Islet of Langerhans (tissue), 1 donor: Measurements from ENCODE around the gene KIF14.
"Not testable (repeated sequence)": the region's sequence is repeated elsewhere in the genome, so short reads cannot be mapped to it uniquely, and the experiment has no call there.

Source experiments
- FAIRE-seq: peaks from one replicate; lab custom pipeline; 2011; peaks lifted over from hg19 to GRCh38; lab: Jason Lieb, UNC

Gene KIF14

GRCh38 chr1:200538179-200538578, 82.4 kb downstream of the KIF14 start:
- no peak for FAIRE-seq

DNA sequence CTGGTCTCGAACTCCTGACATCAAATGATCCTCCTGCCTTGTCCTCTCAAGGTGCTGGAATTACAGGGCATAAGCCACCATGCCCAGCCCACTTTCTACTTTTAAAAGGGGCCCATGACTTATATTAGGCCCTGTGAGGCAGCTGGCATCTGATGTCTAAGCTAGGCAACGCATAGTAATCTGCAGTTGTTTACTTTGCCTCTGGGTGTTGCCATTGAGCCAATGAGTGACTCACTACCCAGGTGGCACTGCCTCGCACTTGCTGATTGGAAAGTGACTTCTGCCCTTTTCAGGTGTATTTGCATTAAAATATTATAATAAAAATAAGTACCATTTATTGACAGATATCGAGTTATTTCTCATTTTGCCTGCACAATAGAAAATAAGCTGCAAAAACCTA, 84.9 kb downstream of the KIF14 start:
- FAIRE-seq: peak; percentile 76

DNA sequence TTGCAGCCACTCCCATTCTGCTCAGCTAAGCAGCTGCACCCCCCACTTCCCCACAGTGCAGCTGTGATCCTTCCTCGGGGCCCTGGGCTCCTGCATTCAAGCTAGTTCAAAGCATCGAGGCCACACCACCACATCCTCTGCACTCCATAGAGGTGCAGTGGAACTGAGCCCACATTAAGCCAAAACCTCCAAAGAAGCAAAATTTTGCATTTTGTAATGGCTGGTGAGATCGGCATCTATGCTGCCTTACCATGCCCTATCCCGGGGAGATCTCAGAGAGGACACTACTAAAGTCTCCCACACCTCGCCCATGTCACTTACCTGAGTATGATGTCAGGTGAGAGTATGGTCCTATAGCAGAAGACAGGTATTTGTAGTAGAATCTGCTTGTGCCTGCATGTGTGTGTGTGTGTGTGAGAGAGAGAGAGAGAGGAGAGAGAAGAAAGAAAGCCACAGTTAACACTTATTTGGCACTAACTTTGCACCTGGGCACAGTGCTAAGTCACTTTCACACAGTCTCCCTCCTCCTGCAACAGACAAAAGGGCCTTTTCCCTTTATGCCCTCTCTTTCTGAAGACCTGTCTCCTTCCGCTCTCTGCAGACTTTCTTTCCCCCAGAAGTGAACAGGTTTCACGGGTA, 89.8 kb downstream of the KIF14 start:
- FAIRE-seq: no peak

GRCh38 chr1:200528858-200529606, 91.5 kb downstream of the KIF14 start:
- no peak for FAIRE-seq

DNA sequence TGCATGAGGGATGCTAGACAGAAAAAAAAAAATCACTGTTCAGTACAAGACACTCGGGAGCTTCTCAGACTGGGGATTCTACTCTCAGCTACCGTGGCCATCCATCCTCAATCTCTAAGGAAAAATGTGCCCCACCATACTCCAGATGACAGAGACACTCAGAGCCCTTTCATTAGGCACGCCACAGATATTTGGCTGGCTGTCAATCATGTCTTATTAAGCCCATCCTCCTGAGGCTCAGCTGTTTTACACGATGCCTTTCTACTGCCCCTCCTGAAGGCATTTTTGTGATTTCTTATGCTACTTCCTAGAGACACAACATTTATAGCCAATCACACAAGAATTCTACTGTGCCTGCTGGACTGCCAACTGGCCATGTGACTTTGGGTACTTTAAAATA, 92.9 kb downstream of the KIF14 start:
- FAIRE-seq: no peak

GRCh38 chr1:200526709-200527612, 93.6 kb downstream of the KIF14 start:
- no peak for FAIRE-seq

- FAIRE-seq: no peak
Measured at GRCh38 chr1:200525090-200525987, 95.2 kb downstream of the KIF14 start.

DNA sequence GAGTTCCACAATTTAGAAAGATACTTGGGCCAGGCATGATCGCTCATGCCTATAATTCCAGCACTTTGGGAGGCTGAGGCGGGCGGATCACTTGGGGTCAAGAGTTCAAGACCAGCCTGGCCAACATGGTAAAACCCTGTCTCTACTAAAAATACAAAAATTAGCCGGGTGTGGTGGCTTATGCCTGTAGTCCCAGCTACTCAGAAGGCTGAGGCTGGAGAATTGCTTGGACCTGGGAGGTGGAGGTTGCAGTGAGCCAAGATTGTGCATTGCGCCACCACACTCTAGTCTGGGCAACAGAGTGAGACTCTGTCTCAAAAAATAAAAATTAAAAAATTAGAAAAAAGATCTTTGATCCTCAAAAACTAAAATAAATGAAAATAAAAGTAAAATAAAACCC, 96.0 kb downstream of the KIF14 start:
- not testable (repeated sequence) for FAIRE-seq

- FAIRE-seq: no peak
Measured at GRCh38 chr1:200524092-200524491, 96.5 kb downstream of the KIF14 start.

- no peak for FAIRE-seq
Measured at GRCh38 chr1:200520735-200521134, 99.8 kb downstream of the KIF14 start.

GRCh38 chr1:200518524-200518923, 102.0 kb downstream of the KIF14 start:
- FAIRE-seq: peak; percentile 99

- FAIRE-seq: no peak
Measured at GRCh38 chr1:200512191-200512590, 108.4 kb downstream of the KIF14 start.

- FAIRE-seq: peak; percentile 53
Measured at GRCh38 chr1:200510228-200510623, 110.3 kb downstream of the KIF14 start.

DNA sequence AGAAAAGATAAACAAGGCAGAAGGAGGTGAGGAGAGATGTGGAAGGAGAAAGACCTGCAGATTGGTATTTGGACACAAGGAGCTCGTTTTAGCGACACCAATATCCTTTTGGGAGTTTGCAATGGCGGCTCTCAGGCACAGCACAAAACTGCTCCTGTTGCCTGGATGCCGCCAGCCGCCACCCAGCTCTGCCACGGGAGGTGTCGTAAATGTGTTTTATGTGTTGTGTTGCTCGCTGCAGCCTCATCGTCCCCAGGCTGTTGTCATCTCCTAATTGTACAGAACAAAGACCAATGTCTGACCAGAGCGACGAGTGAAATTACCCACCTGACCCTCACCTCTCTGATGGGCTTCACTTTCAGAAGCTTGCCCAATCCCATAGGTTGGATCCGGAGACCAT, 114.1 kb downstream of the KIF14 start:
- FAIRE-seq: no peak

DNA sequence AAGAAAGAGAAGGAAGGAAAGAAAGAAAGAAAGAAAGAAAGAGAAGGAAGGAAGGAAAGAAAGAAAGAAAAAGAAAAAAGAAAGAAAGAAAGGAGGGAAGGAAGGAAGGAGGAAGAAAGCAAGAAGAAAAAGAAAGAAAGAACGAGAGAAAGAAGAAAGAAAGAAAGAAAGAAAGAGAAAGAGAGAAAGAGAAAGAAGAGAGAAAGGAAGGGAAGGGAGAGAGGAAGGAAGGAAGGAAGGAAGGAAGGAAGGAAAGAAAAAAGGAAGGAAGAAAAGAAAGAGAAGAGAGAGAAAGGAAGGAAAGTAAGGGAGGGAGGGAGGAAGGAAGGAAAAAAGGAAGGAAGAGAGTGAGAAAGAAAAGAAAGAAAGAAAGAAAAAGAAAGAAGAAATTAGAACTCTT, 115.3 kb downstream of the KIF14 start:
- FAIRE-seq: no peak
